Measurements from ENCODE around the gene ST6GALNAC4.

The ST6GALNAC4 gene

GRCh38 chr9:127910613-127911205 lies 6.1 kb downstream of the ST6GALNAC4 start:
- DNase-seq: no peak

GRCh38 chr9:127909839-127910273 lies 7.0 kb downstream of the ST6GALNAC4 start:
- DNase-seq: no peak

- no peak for DNase-seq
These were observed 8.2 kb downstream of the ST6GALNAC4 start for GRCh38 chr9:127908660-127908926.

- DNase-seq: no peak
These were observed 8.8 kb downstream of the ST6GALNAC4 start for GRCh38 chr9:127907867-127908659.

GRCh38 chr9:127905788-127906191 lies 11.1 kb downstream of the ST6GALNAC4 start:
- DNase-seq: no peak

- DNase-seq: no peak
These were observed 11.7 kb downstream of the ST6GALNAC4 start for GRCh38 chr9:127905004-127905728.

GRCh38 chr9:127904561-127905003 lies 12.3 kb downstream of the ST6GALNAC4 start:
- no peak for DNase-seq

GRCh38 chr9:127903557-127904475 lies 13.0 kb downstream of the ST6GALNAC4 start:
- DNase-seq: peak; percentile 82

GRCh38 chr9:127899128-127899943 lies 17.5 kb downstream of the ST6GALNAC4 start, which contains the start of gene ST6GALNAC6:
TSS of gene ST6GALNAC6 (minus strand) at chr9:127899603. CDS start at chr9:127897981, 1,622 bp downstream.
- DNase-seq: peak; percentile 68

- DNase-seq: peak; percentile 68
These were observed 18.3 kb downstream of the ST6GALNAC4 start for GRCh38 chr9:127898433-127899127.

- DNase-seq: peak; percentile 93
These were observed 19.6 kb downstream of the ST6GALNAC4 start for GRCh38 chr9:127897193-127897692.

- DNase-seq: no peak
These were observed 20.2 kb downstream of the ST6GALNAC4 start for GRCh38 chr9:127896395-127897192.

GRCh38 chr9:127895811-127896210 lies 21.0 kb downstream of the ST6GALNAC4 start:
- no peak for DNase-seq

- DNase-seq: no peak
These were observed 23.4 kb downstream of the ST6GALNAC4 start for GRCh38 chr9:127893392-127893791.

- DNase-seq: no peak
These were observed 24.0 kb downstream of the ST6GALNAC4 start for GRCh38 chr9:127892831-127893230.

GRCh38 chr9:127890053-127890452 lies 26.8 kb downstream of the ST6GALNAC4 start:
- DNase-seq: no peak

- no peak for DNase-seq
These were observed 29.0 kb downstream of the ST6GALNAC4 start for GRCh38 chr9:127887792-127888191.

GRCh38 chr9:127886401-127886972 lies 30.4 kb downstream of the ST6GALNAC4 start:
- DNase-seq: no peak

GRCh38 chr9:127885508-127886281 lies 31.1 kb downstream of the ST6GALNAC4 start:
- no peak for DNase-seq

All from islet precursor cell (in vitro differentiated cells).